Transverse colon (tissue), 4 donors: Measurements from ENCODE around the gene RASGRP1.

Experiments used
- EP300 ChIP-seq: sonication (generic); formaldehyde crosslinking; IDR thresholded peaks from one replicate; pipeline ENCODE4 v1.6.1; 2017; ENCODE audit warnings: antibody characterized with exemption, low read depth
- POLR2A ChIP-seq: fragments of 450-650 bp; IDR thresholded peaks from one replicate; pipeline ENCODE4 v1.6.1; 2016; ENCODE audit warnings: antibody characterized with exemption, mild to moderate bottlenecking, moderate library complexity
- POLR2AphosphoS5 ChIP-seq, 3 donors: sonication (generic); formaldehyde crosslinking; IDR thresholded peaks; one replicate each; pipeline ENCODE4 v1.6.1; 2016; ENCODE audit warnings: antibody characterized with exemption in 3 of 3
- TF ChIP-seq, protein P1 (sequence below), 5 experiments: fragments of 200-600 bp in 3 of 5; fragments of 450-650 bp in 2 of 5; sonication (generic) in 3 of 5; IDR thresholded peaks; 1 replicate in 2 of 5; 2 replicates in 3 of 5; pipeline ENCODE4 v1.5.1; 2016 to 2017; ENCODE audit warnings: antibody characterized with exemption in 5 of 5, inconsistent platforms in 3 of 5, mild to moderate bottlenecking in 2 of 5, moderate library complexity in 1 of 5

GRCh38 chr15:38508647-38509046 lies 56.0 kb downstream of the RASGRP1 start:
- TF ChIP-seq, protein P1, sequence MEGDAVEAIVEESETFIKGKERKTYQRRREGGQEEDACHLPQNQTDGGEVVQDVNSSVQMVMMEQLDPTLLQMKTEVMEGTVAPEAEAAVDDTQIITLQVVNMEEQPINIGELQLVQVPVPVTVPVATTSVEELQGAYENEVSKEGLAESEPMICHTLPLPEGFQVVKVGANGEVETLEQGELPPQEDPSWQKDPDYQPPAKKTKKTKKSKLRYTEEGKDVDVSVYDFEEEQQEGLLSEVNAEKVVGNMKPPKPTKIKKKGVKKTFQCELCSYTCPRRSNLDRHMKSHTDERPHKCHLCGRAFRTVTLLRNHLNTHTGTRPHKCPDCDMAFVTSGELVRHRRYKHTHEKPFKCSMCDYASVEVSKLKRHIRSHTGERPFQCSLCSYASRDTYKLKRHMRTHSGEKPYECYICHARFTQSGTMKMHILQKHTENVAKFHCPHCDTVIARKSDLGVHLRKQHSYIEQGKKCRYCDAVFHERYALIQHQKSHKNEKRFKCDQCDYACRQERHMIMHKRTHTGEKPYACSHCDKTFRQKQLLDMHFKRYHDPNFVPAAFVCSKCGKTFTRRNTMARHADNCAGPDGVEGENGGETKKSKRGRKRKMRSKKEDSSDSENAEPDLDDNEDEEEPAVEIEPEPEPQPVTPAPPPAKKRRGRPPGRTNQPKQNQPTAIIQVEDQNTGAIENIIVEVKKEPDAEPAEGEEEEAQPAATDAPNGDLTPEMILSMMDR (IDR thresholded peaks at IDR 0.05) = no peak
- TF ChIP-seq POLR2A (no peak), POLR2AphosphoS5 (IDR thresholded peaks at IDR 0.05) (no peak), EP300 (no peak)
